Sigmoid colon (tissue), 7 donors: ENCODE data around the gene OGFOD2. TPM values are rescaled to one million over a fixed set of nuclear protein-coding genes. Genes with fewer than 3 reads are reported as not detected.

Experiments used
- DNase-seq: peaks from one replicate; pipeline ENCODE4 v3.0.0-alpha.2; 2019
- H3K27ac ChIP-seq, 4 donors: fragments of 200-600 bp; sonication (generic); one replicate each; pipeline ENCODE4 v1.5.1; 2016 to 2019; ENCODE audit warnings: mild to moderate bottlenecking in 1 of 4
- H3K27me3 ChIP-seq, 3 donors: fragments of 200-600 bp; sonication (generic); one replicate each; pipeline ENCODE4 v1.5.1; 2019; ENCODE audit warnings: mild to moderate bottlenecking in 1 of 3
- H3K36me3 ChIP-seq, 4 donors: fragments of 200-600 bp; sonication (generic); one replicate each; pipeline ENCODE4 v1.5.1; 2016 to 2019
- H3K4me1 ChIP-seq, 4 donors: fragments of 200-600 bp; sonication (generic); one replicate each; pipeline ENCODE4 v1.5.1; 2017 to 2019
- H3K4me3 ChIP-seq, 4 donors: fragments of 200-600 bp; sonication (generic); one replicate each; pipeline ENCODE4 v1.5.1; 2017 to 2019; ENCODE audit warnings: mild to moderate bottlenecking in 2 of 4, moderate library complexity in 1 of 4
- H3K9me3 ChIP-seq, 4 donors: fragments of 200-600 bp in 3 of 4; sonication (generic) in 3 of 4; one replicate each; pipeline versions ENCODE4 v1.5.1 to v1.6.1; 2013 to 2019
- EP300 ChIP-seq, 4 donors: sonication (generic); formaldehyde crosslinking; IDR thresholded peaks; one replicate each; pipeline ENCODE4 v1.6.1; 2017; ENCODE audit warnings: antibody characterized with exemption in 4 of 4
- POLR2A ChIP-seq, 2 donors: fragments of 450-650 bp; IDR thresholded peaks; one replicate each; pipeline ENCODE4 v1.6.1; 2016; ENCODE audit warnings: antibody characterized with exemption in 2 of 2, mild to moderate bottlenecking in 2 of 2, moderate library complexity in 2 of 2
- POLR2AphosphoS5 ChIP-seq, 4 donors: sonication (generic); formaldehyde crosslinking; IDR thresholded peaks; one replicate each; pipeline ENCODE4 v1.6.1; 2017; ENCODE audit warnings: antibody characterized with exemption in 4 of 4
- WGBS, 2 donors: extraction: QIAGEN DNeasy Blood & Tissue Kit; methylation state at CpG; one replicate each; pipeline ENCODE4 v1.1.7; 2013; 5-methylcytosine and 5-hydroxymethylcytosine counted together
- intact Hi-C: fragments of 100-400 bp; cut with DNase I; formaldehyde crosslinking; loops from one replicate; pipeline ENCODE4 v1.15.1; 2023
- polyA plus RNA-seq, 3 donors: library from polyadenylated mRNA; stranded (reverse); fragments of 200-250 nt; gene quantifications; one replicate each; pipeline ENCODE4 v1.2.3, GENCODE V29; 2013
- total RNA-seq, 4 donors: library from RNA; depleted of rRNA; stranded (reverse); fragments of >200 nt; gene quantifications; one replicate each; pipeline ENCODE4 v1.1.0, GENCODE V29; 2016
- TF ChIP-seq, protein P1 (sequence below), 4 experiments: fragments of 450-650 bp in 3 of 4; fragments of 200-600 bp in 1 of 4; IDR thresholded peaks; one replicate each; pipeline ENCODE4 v1.5.1; 2016 to 2019; ENCODE audit warnings: antibody characterized with exemption in 4 of 4, mild to moderate bottlenecking in 3 of 4, moderate library complexity in 2 of 4
- donor health status: healthy with polysubstance abuse.
- donor health status: Bipolar disorder and iron deficiency.
- donor health status: healthy.

Gene OGFOD2
- total and polyA plus RNA-seq, 7 donors, result 8.1 to 26.5 (median 10.2) TPM

DNA sequence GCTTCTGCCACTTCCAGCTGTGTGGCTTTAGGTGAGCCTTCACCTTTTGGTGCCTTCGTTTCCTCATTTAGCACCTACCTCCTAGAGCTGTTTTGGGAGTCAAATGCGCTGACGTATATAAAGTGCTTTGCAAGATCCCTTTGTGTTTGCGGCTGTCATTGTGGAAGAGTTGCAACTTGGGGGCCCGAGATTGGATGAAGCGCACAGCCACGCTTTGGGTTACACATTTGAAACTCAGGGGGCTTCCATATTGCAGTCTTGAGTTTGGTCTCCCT lies 4.8 kb downstream of the OGFOD2 start:
- H3K9me3 ChIP-seq, result no peaks in the 10 kb centered on the region
- DNase-seq, result no peak
- 2 to 12% methylated on average over 7 of the region's 7 CpGs for WGBS, 2 donors
- peak overlapping the region; percentile 87 to 97 (median 94) for H3K27ac ChIP-seq
- intact Hi-C loops, result loop anchor here (5.0 kb wide), 1 partner anchor 172 kb away; the partner anchor contains the start of gene PITPNM2
- no peaks in the 10 kb centered on the region for H3K27me3 ChIP-seq
- no peak for TF ChIP-seq EP300 (IDR thresholded peaks at IDR 0.05)
- TF ChIP-seq, protein P1, sequence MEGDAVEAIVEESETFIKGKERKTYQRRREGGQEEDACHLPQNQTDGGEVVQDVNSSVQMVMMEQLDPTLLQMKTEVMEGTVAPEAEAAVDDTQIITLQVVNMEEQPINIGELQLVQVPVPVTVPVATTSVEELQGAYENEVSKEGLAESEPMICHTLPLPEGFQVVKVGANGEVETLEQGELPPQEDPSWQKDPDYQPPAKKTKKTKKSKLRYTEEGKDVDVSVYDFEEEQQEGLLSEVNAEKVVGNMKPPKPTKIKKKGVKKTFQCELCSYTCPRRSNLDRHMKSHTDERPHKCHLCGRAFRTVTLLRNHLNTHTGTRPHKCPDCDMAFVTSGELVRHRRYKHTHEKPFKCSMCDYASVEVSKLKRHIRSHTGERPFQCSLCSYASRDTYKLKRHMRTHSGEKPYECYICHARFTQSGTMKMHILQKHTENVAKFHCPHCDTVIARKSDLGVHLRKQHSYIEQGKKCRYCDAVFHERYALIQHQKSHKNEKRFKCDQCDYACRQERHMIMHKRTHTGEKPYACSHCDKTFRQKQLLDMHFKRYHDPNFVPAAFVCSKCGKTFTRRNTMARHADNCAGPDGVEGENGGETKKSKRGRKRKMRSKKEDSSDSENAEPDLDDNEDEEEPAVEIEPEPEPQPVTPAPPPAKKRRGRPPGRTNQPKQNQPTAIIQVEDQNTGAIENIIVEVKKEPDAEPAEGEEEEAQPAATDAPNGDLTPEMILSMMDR (IDR thresholded peaks at IDR 0.05), result no peak
- peaks cover 0 to 83% (median 77%) of the 10 kb centered on the region in 4 donors for H3K4me1 ChIP-seq
- peak overlapping the region; percentile 72 to 100 (median 96) for H3K4me3 ChIP-seq
- peaks cover 0 to 24% (median 4%) of the 10 kb centered on the region in 4 donors for H3K36me3 ChIP-seq

DNA sequence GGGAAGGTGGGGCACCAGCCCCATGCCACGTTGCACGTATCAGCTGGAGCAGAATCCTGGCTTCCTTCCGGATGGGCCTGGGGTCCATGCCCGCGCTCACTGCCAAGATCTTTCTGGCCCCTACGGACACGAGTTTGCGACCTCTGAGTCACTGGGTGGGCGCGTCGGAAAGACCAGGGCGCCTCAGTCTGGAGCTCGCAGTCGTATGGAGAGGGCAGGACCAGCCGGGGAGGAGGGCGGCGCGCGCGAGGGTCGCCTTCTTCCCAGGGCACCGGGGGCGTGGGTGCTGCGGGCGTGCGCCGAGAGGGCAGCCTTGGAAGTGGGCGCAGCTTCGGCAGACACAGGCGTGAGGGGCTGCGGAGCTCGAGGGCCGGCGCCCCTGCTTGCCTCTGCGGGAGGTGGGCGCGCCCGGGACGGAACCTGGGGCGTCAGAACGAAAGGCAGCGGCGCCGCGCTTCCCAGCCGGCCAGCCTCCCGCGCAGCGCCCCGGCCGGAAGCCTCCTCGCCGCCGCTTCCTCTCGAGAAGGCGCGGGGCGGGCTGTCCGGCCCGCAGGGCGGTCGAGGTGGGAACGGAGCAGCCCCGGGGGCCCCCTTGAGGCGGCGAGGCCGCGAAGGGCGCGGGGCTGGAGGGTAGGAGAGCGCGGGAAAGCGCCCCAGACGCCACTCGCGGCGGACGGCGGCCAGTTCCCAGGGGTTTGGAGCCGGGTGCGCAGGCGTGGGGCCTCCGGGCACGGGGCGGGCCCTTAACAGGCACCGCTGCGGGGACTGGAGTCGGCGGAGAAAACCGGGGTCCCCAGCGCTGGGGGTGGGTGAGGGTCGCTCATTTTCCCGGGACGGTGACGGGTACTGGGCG lies 5.4 kb downstream of the OGFOD2 start, which contains the start of gene ARL6IP4:
Gene ARL6IP4, plus strand, starts transcription at position 499 of the 853 bp plus-strand sequence. CDS start 459 bp downstream, outside the sequence.
- no peak for DNase-seq
- Histone ChIP-seq H3K27ac (peak within 1 kb of the TSS; percentile 87 to 97 (median 94)), H3K4me1 (peaks cover 0 to 88% (median 82%) of the 10 kb centered on the region in 4 donors), H3K9me3 (no peaks in the 10 kb centered on the region), H3K27me3 (no peaks in the 10 kb centered on the region), H3K36me3 (peaks cover 0 to 27% (median 4%) of the 10 kb centered on the region in 4 donors), H3K4me3 (peak within 1 kb of the TSS; percentile 72 to 100 (median 96))
- 0% methylated on average over 96 of the region's 96 CpGs for WGBS, 2 donors
- TF ChIP-seq, protein P1 (IDR thresholded peaks at IDR 0.05), result no peak
- peak; percentile 24 to 38 for TF ChIP-seq POLR2A (IDR thresholded peaks at IDR 0.05)
- TF ChIP-seq POLR2AphosphoS5 (IDR thresholded peaks at IDR 0.05), result peak; percentile 63 to 88 (median 77)
- intact Hi-C loops, result loop anchor here (5.0 kb wide), 1 partner anchor 172 kb away; the partner anchor contains the start of gene PITPNM2

DNA sequence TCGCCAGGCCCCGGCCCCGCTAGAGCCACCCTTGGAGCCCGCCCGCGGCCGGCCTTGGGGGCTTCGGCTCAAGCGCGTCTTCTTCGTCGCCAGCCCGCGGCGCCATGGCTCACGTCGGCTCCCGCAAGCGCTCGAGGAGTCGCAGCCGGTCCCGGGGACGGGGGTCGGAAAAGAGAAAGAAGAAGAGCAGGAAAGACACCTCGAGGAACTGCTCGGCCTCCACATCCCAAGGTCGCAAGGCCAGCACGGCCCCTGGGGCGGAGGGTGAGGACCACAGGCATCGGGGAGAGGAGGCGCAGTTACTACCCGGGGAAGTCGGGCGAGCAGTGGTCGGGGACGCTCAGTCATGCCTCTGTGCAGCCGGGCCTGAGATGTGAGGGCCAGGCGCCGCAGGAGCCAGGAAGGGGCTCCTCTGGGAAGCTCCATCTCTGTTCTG lies 6.0 kb downstream of the OGFOD2 start:
- DNase-seq, result no peak
- whole genome bisulfite sequencing, 2 donors, result 0 to 1% methylated on average over 40 of the region's 40 CpGs
- intact Hi-C loops, result loop anchor here (5.0 kb wide), 1 partner anchor 171 kb away; the partner anchor contains the start of gene PITPNM2
- Histone ChIP-seq H3K4me3 (peak overlapping the region; percentile 72 to 100 (median 96)), H3K36me3 (peaks cover 0 to 34% (median 4%) of the 10 kb centered on the region in 4 donors), H3K27me3 (no peaks in the 10 kb centered on the region), H3K4me1 (peaks cover 0 to 82% (median 78%) of the 10 kb centered on the region in 4 donors), H3K9me3 (no peaks in the 10 kb centered on the region), H3K27ac (peak overlapping the region; percentile 87 to 97 (median 94))
- TF ChIP-seq POLR2A (IDR thresholded peaks at IDR 0.05) (no peak), EP300 (IDR thresholded peaks at IDR 0.05) (no peak), POLR2AphosphoS5 (IDR thresholded peaks at IDR 0.05) (no peak)
- TF ChIP-seq, protein P1 (IDR thresholded peaks at IDR 0.05), result no peak

DNA sequence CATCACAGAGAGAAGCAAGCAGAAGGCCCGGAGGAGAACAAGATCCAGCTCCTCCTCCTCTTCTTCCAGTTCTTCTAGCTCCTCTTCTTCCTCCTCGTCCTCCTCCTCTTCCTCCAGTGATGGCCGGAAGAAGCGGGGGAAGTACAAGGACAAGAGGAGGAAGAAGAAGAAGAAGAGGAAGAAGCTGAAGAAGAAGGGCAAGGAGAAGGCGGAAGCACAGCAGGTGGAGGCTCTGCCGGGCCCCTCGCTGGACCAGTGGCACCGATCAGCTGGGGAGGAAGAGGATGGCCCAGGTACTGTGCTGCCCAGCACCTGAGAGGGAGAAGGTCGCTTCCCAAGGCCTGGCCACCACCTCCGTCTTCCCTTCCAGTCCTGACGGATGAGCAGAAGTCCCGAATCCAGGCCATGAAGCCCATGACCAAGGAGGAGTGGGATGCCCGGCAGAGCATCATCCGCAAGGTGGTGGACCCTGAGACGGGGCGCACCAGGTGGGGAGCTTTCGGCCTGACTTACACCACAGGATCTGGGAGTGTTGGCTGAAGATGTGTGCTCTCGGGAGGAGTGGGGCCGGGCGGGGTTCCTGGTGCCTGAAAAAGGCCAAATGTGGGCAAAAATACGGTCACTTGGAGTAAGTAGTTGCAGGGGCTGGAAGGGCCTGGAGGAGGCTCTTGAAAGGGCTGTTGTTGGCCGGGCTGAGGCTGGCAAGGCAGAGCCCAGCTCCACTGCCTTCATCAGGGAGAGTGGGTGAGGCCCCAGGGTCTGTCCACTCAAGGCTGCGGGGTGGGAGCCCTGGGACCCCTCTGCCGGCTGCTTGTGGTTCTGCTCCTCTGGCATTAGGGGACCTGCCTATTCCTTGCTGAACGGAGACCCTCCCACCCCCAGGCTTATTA lies 6.8 kb downstream of the OGFOD2 start:
- Histone ChIP-seq H3K36me3 (peaks cover 0 to 41% (median 7%) of the 10 kb centered on the region in 4 donors), H3K9me3 (no peaks in the 10 kb centered on the region), H3K27ac (peak overlapping the region; percentile 87 to 97 (median 94)), H3K27me3 (no peaks in the 10 kb centered on the region), H3K4me3 (peak overlapping the region; percentile 72 to 100 (median 96)), H3K4me1 (peaks cover 0 to 74% (median 70%) of the 10 kb centered on the region in 4 donors)
- no peak for DNase-seq
- TF ChIP-seq, protein P1 (IDR thresholded peaks at IDR 0.05), result no peak
- TF ChIP-seq POLR2A (IDR thresholded peaks at IDR 0.05), result no peak
- TF ChIP-seq EP300 (IDR thresholded peaks at IDR 0.05), result no peak
- no peak for TF ChIP-seq POLR2AphosphoS5 (IDR thresholded peaks at IDR 0.05)
- intact Hi-C loops, result loop anchor here (5.0 kb wide), 1 partner anchor 170 kb away; the partner anchor contains the start of gene PITPNM2
- 69 to 71% methylated on average over 25 of the region's 25 CpGs for whole genome bisulfite sequencing, 2 donors
